ENCODE measurements around the gene PADI3.

PADI3 gene

DNA sequence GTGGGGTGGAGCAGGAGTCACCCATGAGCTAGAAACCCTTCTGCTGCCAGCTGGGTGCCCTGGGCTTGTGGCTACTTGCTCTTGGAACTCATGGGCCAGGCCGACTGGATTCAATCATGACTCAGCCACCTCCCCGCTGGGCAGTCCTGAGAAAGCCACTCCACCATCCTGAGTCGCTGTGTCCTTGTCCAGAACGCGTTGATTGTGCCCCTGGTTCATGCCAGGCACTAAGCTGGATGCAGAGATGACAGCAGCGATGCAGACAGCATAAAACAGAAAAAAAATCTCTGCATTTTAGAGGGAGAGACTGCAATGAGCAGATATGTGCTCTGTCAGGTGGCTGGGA lies 33.4 kb upstream of the PADI3 start:
- Histone ChIP-seq H3K27ac (ENCODE audit: low read depth, low read length, poor library complexity, severe bottlenecking) (no peak overlapping the region), H3K9me3 (ENCODE audit: low read length) (no peaks in the 10 kb centered on the region), H4K20me1 (ENCODE audit: insufficient read depth, low read length) (no peaks in the 10 kb centered on the region), H3K4me1 (ENCODE audit: insufficient read depth, low read length, severe bottlenecking) (no peaks in the 10 kb centered on the region), H3K36me3 (ENCODE audit: insufficient read depth, low read length) (no peaks in the 10 kb centered on the region), H3K4me2 (ENCODE audit: low read length) (no peak overlapping the region), H3K9me2 (ENCODE audit: low read depth, low read length) (no peaks in the 10 kb centered on the region), H3K27me3 (ENCODE audit: insufficient read depth, low read length) (no peaks in the 10 kb centered on the region; the same call in 1 of the 2 replicates), H3F3A (ENCODE audit: insufficient read depth, low read length) (no peaks in the 10 kb centered on the region), H3K9ac (ENCODE audit: low read length) (no peak overlapping the region), H3K79me2 (ENCODE audit: insufficient read depth, low read length) (no peaks in the 10 kb centered on the region), H2AFZ (ENCODE audit: low read length) (no peak overlapping the region), H3K4me3 (ENCODE audit: low read depth, low read length, poor library complexity, severe bottlenecking) (no peak overlapping the region)
- no peak for TF ChIP-seq EZH2 (IDR thresholded peaks at IDR 0.05; ENCODE audit: borderline replicate concordance, low read length)
- TF ChIP-seq, protein P1, sequence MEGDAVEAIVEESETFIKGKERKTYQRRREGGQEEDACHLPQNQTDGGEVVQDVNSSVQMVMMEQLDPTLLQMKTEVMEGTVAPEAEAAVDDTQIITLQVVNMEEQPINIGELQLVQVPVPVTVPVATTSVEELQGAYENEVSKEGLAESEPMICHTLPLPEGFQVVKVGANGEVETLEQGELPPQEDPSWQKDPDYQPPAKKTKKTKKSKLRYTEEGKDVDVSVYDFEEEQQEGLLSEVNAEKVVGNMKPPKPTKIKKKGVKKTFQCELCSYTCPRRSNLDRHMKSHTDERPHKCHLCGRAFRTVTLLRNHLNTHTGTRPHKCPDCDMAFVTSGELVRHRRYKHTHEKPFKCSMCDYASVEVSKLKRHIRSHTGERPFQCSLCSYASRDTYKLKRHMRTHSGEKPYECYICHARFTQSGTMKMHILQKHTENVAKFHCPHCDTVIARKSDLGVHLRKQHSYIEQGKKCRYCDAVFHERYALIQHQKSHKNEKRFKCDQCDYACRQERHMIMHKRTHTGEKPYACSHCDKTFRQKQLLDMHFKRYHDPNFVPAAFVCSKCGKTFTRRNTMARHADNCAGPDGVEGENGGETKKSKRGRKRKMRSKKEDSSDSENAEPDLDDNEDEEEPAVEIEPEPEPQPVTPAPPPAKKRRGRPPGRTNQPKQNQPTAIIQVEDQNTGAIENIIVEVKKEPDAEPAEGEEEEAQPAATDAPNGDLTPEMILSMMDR (IDR thresholded peaks at IDR 0.05; ENCODE audit: low read length), result no peak

DNA sequence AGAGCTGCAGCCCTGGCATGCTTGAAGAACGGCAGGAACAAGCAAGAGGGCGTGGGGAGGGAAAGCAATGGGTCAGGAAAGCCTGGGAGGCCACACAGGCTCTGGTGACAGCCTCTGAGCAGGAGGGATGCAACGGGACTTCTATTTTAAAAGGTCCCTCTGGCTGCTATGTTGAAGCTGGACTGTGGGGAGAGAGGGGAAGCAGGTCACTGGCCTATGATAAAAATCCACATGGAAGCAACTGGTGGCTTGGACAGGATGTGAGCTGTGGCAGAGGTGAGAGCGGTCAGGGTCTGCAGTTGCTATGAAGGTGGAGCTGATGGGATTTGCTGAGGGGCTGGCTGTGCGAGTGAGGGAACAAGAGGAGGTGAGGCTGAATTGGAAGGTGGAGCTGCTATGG lies 32.8 kb upstream of the PADI3 start:
- no peak overlapping the region for H3K27ac ChIP-seq (ENCODE audit: low read depth, low read length, poor library complexity, severe bottlenecking)
- H3K4me1 ChIP-seq (ENCODE audit: insufficient read depth, low read length, severe bottlenecking), result no peaks in the 10 kb centered on the region
- H3K4me3 ChIP-seq (ENCODE audit: low read depth, low read length, poor library complexity, severe bottlenecking), result no peak overlapping the region
- no peaks in the 10 kb centered on the region for H3K9me2 ChIP-seq (ENCODE audit: low read depth, low read length)
- no peak overlapping the region for H2AFZ ChIP-seq (ENCODE audit: low read length)
- no peaks in the 10 kb centered on the region for H3F3A ChIP-seq (ENCODE audit: insufficient read depth, low read length)
- H3K4me2 ChIP-seq (ENCODE audit: low read length), result no peak overlapping the region
- no peaks in the 10 kb centered on the region for H3K9me3 ChIP-seq (ENCODE audit: low read length)
- H4K20me1 ChIP-seq (ENCODE audit: insufficient read depth, low read length), result no peaks in the 10 kb centered on the region
- H3K79me2 ChIP-seq (ENCODE audit: insufficient read depth, low read length), result no peaks in the 10 kb centered on the region
- H3K27me3 ChIP-seq (ENCODE audit: insufficient read depth, low read length), result no peaks in the 10 kb centered on the region; the same call in 1 of the 2 replicates
- no peak overlapping the region for H3K9ac ChIP-seq (ENCODE audit: low read length)
- no peaks in the 10 kb centered on the region for H3K36me3 ChIP-seq (ENCODE audit: insufficient read depth, low read length)
- no peak for TF ChIP-seq EZH2 (IDR thresholded peaks at IDR 0.05; ENCODE audit: borderline replicate concordance, low read length)
- TF ChIP-seq, protein P1 (IDR thresholded peaks at IDR 0.05; ENCODE audit: low read length), result no peak

DNA sequence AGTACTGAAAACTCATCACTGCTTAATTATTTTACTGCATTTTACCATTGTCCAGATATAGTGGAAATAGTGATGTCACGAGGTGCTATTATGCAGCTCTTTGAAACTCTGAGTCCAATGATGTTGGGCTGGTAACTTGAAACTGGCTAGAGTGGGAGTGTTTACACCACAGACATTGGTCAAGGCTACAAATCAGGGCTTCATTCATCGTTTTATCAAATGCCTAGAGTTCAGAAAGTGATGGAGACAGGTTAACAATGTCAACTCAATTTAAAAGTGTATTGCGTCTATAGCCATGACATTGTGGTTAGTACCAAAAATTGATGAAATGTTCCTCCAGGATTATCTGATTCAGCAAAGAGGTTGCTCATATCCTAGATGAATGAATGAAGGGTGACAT lies 31.3 kb upstream of the PADI3 start:
- Histone ChIP-seq H2AFZ (ENCODE audit: low read length) (no peak overlapping the region), H3K9ac (ENCODE audit: low read length) (no peak overlapping the region), H3K9me3 (ENCODE audit: low read length) (no peaks in the 10 kb centered on the region), H3K4me2 (ENCODE audit: low read length) (no peak overlapping the region), H3K4me3 (ENCODE audit: low read depth, low read length, poor library complexity, severe bottlenecking) (no peak overlapping the region), H3K4me1 (ENCODE audit: insufficient read depth, low read length, severe bottlenecking) (no peaks in the 10 kb centered on the region), H3K36me3 (ENCODE audit: insufficient read depth, low read length) (no peaks in the 10 kb centered on the region), H4K20me1 (ENCODE audit: insufficient read depth, low read length) (no peaks in the 10 kb centered on the region), H3K9me2 (ENCODE audit: low read depth, low read length) (no peaks in the 10 kb centered on the region), H3K27me3 (ENCODE audit: insufficient read depth, low read length) (no peaks in the 10 kb centered on the region; the same call in 1 of the 2 replicates), H3K79me2 (ENCODE audit: insufficient read depth, low read length) (no peaks in the 10 kb centered on the region), H3F3A (ENCODE audit: insufficient read depth, low read length) (no peaks in the 10 kb centered on the region), H3K27ac (ENCODE audit: low read depth, low read length, poor library complexity, severe bottlenecking) (no peak overlapping the region)
- TF ChIP-seq, protein P1 (IDR thresholded peaks at IDR 0.05; ENCODE audit: low read length), result no peak
- no peak for TF ChIP-seq EZH2 (IDR thresholded peaks at IDR 0.05; ENCODE audit: borderline replicate concordance, low read length)

Measured in OCI-LY1 (cell line).